Tibial artery (tissue), 4 donors: ENCODE measurements around the gene GADD45B.
A peak's percentile ranks its signal among the peaks of the same experiment; 100 is the strongest.

Experiments used
- DNase-seq, 2 donors: peaks; one replicate each; pipeline ENCODE4 v3.0.0-alpha.2; 2019
- H3K27ac ChIP-seq, 2 donors: fragments of 200-600 bp; sonication (generic) in 1 of 2; 1 replicate in 1 of 2; 2 replicates in 1 of 2; pipeline ENCODE4 v1.5.1; 2018 to 2019; ENCODE audit warnings: mild to moderate bottlenecking in 1 of 2
- H3K27me3 ChIP-seq, 2 donors: fragments of 200-600 bp; sonication (generic) in 1 of 2; one replicate each; pipeline versions ENCODE4 v1.5.1 to v1.6.0; 2016 to 2019
- H3K36me3 ChIP-seq, 3 donors: fragments of 200-600 bp; sonication (generic) in 2 of 3; one replicate each; pipeline ENCODE4 v1.5.1; 2016 to 2019; ENCODE audit warnings: mild to moderate bottlenecking in 2 of 3
- H3K4me1 ChIP-seq, 4 donors: fragments of 200-600 bp; sonication (generic) in 2 of 4; 1 replicate in 3 of 4; 2 replicates in 1 of 4; pipeline ENCODE4 v1.5.1; 2016 to 2019
- H3K4me3 ChIP-seq, 2 donors: fragments of 200-600 bp; sonication (generic) in 1 of 2; 1 replicate in 1 of 2; 2 replicates in 1 of 2; pipeline ENCODE4 v1.5.1; 2018 to 2019; ENCODE audit warnings: mild to moderate bottlenecking in 2 of 2
- H3K9me3 ChIP-seq, 3 donors: fragments of 200-600 bp; sonication (generic) in 1 of 3; one replicate each; pipeline ENCODE4 v1.5.1; 2016 to 2019
- intact Hi-C: fragments of 100-400 bp; cut with DNase I; formaldehyde crosslinking; loops from one replicate; pipeline ENCODE4 v1.15.0; 2023; ENCODE audit warnings: low total_unique reads
- TF ChIP-seq, protein P1 (sequence below), 2 experiments: fragments of 200-600 bp in 1 of 2; fragments of 450-650 bp in 1 of 2; IDR thresholded peaks; one replicate each; pipeline ENCODE4 v1.5.1; 2017 to 2019; ENCODE audit warnings: antibody characterized with exemption in 2 of 2, mild to moderate bottlenecking in 1 of 2, moderate library complexity in 1 of 2

Gene GADD45B

GRCh38 chr19:2495130-2495641 lies 19.3 kb downstream of the GADD45B start:
- DNase-seq, result peak; percentile 84 to 95
- intact Hi-C loops, result loop anchor here (2.0 kb wide), 1 partner anchor 50 kb away; no protein-coding TSS in a partner anchor
- TF ChIP-seq, protein P1, sequence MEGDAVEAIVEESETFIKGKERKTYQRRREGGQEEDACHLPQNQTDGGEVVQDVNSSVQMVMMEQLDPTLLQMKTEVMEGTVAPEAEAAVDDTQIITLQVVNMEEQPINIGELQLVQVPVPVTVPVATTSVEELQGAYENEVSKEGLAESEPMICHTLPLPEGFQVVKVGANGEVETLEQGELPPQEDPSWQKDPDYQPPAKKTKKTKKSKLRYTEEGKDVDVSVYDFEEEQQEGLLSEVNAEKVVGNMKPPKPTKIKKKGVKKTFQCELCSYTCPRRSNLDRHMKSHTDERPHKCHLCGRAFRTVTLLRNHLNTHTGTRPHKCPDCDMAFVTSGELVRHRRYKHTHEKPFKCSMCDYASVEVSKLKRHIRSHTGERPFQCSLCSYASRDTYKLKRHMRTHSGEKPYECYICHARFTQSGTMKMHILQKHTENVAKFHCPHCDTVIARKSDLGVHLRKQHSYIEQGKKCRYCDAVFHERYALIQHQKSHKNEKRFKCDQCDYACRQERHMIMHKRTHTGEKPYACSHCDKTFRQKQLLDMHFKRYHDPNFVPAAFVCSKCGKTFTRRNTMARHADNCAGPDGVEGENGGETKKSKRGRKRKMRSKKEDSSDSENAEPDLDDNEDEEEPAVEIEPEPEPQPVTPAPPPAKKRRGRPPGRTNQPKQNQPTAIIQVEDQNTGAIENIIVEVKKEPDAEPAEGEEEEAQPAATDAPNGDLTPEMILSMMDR (IDR thresholded peaks at IDR 0.05), result peak in 1 of 2 experiments; percentile 8
- Histone ChIP-seq H3K36me3 (no peaks in the 10 kb centered on the region), H3K4me3 (peak overlapping the region; percentile 46 to 56), H3K27ac (peak overlapping the region; percentile 83 to 91), H3K9me3 (no peaks in the 10 kb centered on the region), H3K4me1 (peaks cover 0 to 40% (median 30%) of the 10 kb centered on the region in 4 donors), H3K27me3 (no peaks in the 10 kb centered on the region)

DNA sequence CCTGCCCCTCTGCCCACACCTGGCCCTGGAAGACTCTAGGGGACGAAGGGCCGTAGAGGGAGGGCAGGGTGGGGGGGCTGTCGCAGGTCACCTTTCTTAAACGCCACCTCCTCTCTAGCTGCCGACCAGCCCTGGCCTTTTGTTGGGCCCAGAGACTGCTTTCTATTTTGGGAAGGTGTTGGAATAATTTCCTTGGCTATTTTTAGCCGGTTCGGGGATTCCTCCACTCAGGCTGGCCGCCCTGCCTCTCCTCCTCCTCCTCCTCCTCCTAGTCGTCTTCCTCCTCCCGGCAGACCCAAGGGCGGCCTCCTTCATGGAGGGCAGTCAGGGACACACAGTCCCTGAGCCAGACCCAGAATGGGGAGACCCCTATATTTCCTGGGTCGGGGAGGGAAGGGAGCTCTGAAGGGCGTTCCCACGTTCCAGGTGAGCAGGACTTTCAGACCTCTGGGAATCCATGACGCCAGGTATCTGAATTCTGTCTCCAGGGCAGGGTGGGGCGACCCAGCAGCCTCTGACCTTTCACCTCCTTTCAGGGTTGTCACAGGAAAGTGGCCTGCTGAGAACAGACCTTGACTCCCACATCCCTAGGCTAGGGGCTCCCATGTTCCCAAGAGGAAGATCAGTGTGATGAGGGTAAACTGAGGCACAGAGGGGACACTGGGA lies 19.9 kb downstream of the GADD45B start:
- H3K36me3 ChIP-seq, result no peaks in the 10 kb centered on the region
- H3K4me3 ChIP-seq, result peak overlapping the region; percentile 46 to 56
- H3K4me1 ChIP-seq, result peaks cover 0 to 37% (median 29%) of the 10 kb centered on the region in 4 donors
- H3K27me3 ChIP-seq, result no peaks in the 10 kb centered on the region
- DNase-seq, result peak in 1 of 2 donors; percentile 82
- TF ChIP-seq, protein P1 (IDR thresholded peaks at IDR 0.05), result no peak
- H3K27ac ChIP-seq, result peak overlapping the region; percentile 83 to 91
- intact Hi-C loops, result loop anchor here (2.0 kb wide), 1 partner anchor 49 kb away; no protein-coding TSS in a partner anchor
- H3K9me3 ChIP-seq, result no peaks in the 10 kb centered on the region

DNA sequence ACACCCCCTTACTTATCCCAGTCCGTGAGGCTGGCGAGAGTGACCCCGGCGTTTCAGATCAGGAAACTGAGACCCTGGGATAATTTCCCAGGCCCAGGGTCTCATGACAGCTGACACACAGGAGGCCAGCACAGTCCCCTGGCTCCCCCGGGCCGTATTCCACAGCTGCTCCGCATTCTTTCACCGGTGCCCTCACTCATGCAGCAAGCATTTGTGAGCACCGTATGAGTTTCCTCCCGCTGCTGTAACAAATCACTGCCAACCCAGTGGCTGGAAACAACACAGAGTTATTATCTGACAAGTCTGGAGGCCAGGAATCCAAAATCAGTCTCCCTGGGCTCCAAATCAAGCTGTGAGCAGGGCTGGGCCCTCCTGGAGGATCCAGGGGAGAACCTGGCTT lies 21.3 kb downstream of the GADD45B start:
- H3K4me1 ChIP-seq, result peaks cover 0 to 28% (median 20%) of the 10 kb centered on the region in 4 donors
- TF ChIP-seq, protein P1 (IDR thresholded peaks at IDR 0.05), result no peak
- no peak overlapping the region for H3K27ac ChIP-seq
- H3K9me3 ChIP-seq, result no peaks in the 10 kb centered on the region
- no peaks in the 10 kb centered on the region for H3K36me3 ChIP-seq
- intact Hi-C loops, result no loop called here
- H3K4me3 ChIP-seq, result no peak overlapping the region
- no peak for DNase-seq
- H3K27me3 ChIP-seq, result no peaks in the 10 kb centered on the region

- Histone ChIP-seq H3K36me3 (no peaks in the 10 kb centered on the region), H3K27me3 (peaks cover 0 to 3% of the 10 kb centered on the region in 2 donors), H3K27ac (no peak overlapping the region), H3K4me1 (peaks cover 0 to 16% (median 10%) of the 10 kb centered on the region in 4 donors), H3K9me3 (no peaks in the 10 kb centered on the region), H3K4me3 (no peak overlapping the region)
- no peak for DNase-seq
- TF ChIP-seq, protein P1 (IDR thresholded peaks at IDR 0.05), result no peak
- intact Hi-C loops, result no loop called here
These were observed 24.2 kb downstream of the GADD45B start for GRCh38 chr19:2500156-2500555.

- H3K27ac ChIP-seq, result no peak overlapping the region
- peaks cover 0 to 9% (median 3%) of the 10 kb centered on the region in 4 donors for H3K4me1 ChIP-seq
- TF ChIP-seq, protein P1 (IDR thresholded peaks at IDR 0.05), result no peak
- H3K36me3 ChIP-seq, result no peaks in the 10 kb centered on the region
- no peak for DNase-seq
- intact Hi-C loops, result no loop called here
- peaks cover 0 to 3% of the 10 kb centered on the region in 2 donors for H3K27me3 ChIP-seq
- no peak overlapping the region for H3K4me3 ChIP-seq
- no peaks in the 10 kb centered on the region for H3K9me3 ChIP-seq
These were observed 24.9 kb downstream of the GADD45B start for GRCh38 chr19:2500841-2501261.
